ENCODE measurements around the gene CHRNA1. TPM values are rescaled to one million over a fixed set of nuclear protein-coding genes. Genes with fewer than 3 reads are reported as not detected.

CHRNA1 gene
- total RNA-seq, 1 experiment from 2014 or later, result not detected

DNA sequence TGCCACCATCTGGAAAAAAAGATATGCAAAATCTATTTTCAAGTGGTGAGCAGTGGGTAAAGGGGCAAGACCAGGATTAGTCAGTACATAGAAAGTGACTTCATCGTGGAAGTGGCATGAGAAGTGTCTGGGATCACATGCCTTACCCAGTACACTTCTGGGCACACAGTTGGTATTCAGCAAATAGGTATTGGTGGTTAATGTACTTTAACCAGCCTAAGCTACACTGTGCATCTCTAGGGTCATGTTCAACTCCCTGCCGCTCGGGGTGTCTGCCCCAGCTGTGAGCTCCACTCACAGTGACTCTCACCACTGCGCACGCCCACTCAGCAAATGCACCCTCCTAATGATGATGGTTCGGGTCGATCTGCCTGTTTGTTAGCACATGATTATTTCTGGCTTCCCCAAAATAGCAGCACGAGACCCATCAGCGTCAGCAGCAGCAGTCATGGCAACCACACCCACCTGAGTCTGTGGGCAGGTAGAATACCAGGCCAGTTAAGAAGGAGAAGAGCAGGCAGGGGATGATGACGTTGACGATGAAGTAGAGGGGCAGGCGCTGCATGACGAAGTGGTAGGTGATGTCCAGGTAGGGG is 11.1 kb downstream of the CHRNA1 start:
- no TSS peak for BruUV-seq (replicated peaks)
- no peak for DNase-seq
- no peaks in the 10 kb centered on the region for H3K27me3 Mint-ChIP-seq (ENCODE audit: unreplicated experiment)
- no peak overlapping the region for H3K27ac Mint-ChIP-seq (ENCODE audit: unreplicated experiment)
- CTCF ChIA-PET, result interaction anchor here (0.7 kb wide), 1 partner anchor 56 kb away, joined by 5 read pairs; no protein-coding TSS in a partner anchor
- H3K36me3 Mint-ChIP-seq (ENCODE audit: insufficient read depth, unreplicated experiment), result no peaks in the 10 kb centered on the region
- H3K4me1 Mint-ChIP-seq (ENCODE audit: low read depth, unreplicated experiment), result no peaks in the 10 kb centered on the region
- intact Hi-C loops (cut with micrococcal nuclease; ENCODE audit: unreplicated experiment), result no loop called here
- H3K4me3 Mint-ChIP-seq (ENCODE audit: low read depth, unreplicated experiment), result no peak overlapping the region
- H3K9me3 Mint-ChIP-seq (ENCODE audit: low read depth, unreplicated experiment), result no peaks in the 10 kb centered on the region
- TF ChIP-seq, protein P1, sequence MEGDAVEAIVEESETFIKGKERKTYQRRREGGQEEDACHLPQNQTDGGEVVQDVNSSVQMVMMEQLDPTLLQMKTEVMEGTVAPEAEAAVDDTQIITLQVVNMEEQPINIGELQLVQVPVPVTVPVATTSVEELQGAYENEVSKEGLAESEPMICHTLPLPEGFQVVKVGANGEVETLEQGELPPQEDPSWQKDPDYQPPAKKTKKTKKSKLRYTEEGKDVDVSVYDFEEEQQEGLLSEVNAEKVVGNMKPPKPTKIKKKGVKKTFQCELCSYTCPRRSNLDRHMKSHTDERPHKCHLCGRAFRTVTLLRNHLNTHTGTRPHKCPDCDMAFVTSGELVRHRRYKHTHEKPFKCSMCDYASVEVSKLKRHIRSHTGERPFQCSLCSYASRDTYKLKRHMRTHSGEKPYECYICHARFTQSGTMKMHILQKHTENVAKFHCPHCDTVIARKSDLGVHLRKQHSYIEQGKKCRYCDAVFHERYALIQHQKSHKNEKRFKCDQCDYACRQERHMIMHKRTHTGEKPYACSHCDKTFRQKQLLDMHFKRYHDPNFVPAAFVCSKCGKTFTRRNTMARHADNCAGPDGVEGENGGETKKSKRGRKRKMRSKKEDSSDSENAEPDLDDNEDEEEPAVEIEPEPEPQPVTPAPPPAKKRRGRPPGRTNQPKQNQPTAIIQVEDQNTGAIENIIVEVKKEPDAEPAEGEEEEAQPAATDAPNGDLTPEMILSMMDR (IDR thresholded peaks at IDR 0.05; ENCODE audit: unreplicated experiment), result no peak

DNA sequence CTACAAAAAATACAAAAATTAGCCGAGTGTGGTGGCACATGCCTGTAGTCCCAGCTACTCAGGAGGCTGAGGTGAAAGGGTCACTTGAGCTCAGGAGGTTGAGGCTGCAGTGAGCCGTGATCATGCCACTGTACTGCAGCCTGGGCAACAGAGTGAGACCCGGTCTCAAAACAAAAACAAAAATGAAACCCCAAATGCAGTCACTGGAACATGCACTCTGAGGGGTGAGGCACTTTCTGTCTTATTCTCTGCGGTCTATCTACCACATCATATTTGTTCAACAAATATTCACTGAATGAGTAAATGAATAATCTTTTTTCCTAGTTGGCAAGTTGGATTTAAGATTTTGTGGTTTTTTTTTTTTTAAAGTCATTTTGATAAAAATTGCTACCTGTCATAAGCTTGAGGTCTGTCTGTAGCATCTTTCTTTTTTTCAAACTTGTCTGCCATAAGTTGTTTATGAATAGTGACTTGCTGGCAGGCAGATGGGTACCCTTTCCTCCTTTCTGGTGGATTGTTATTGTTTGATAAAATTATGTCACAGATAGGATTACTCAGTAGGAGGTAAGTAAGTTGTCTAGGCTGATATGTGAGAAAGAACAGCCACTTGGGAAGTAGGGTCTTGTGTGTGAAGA is 11.8 kb downstream of the CHRNA1 start:
- DNase-seq, result no peak
- no TSS peak for BruUV-seq (replicated peaks)
- Mint-ChIP-seq H3K36me3 (ENCODE audit: insufficient read depth, unreplicated experiment) (no peaks in the 10 kb centered on the region), H3K4me1 (ENCODE audit: low read depth, unreplicated experiment) (no peaks in the 10 kb centered on the region), H3K4me3 (ENCODE audit: low read depth, unreplicated experiment) (no peak overlapping the region), H3K27me3 (ENCODE audit: unreplicated experiment) (no peaks in the 10 kb centered on the region), H3K27ac (ENCODE audit: unreplicated experiment) (no peak overlapping the region), H3K9me3 (ENCODE audit: low read depth, unreplicated experiment) (no peaks in the 10 kb centered on the region)
- intact Hi-C loops (cut with micrococcal nuclease; ENCODE audit: unreplicated experiment), result no loop called here
- CTCF ChIA-PET, result interaction anchor here (0.7 kb wide), 1 partner anchor 55 kb away, joined by 5 read pairs; no protein-coding TSS in a partner anchor
- TF ChIP-seq, protein P1 (IDR thresholded peaks at IDR 0.05; ENCODE audit: unreplicated experiment), result no peak

DNA sequence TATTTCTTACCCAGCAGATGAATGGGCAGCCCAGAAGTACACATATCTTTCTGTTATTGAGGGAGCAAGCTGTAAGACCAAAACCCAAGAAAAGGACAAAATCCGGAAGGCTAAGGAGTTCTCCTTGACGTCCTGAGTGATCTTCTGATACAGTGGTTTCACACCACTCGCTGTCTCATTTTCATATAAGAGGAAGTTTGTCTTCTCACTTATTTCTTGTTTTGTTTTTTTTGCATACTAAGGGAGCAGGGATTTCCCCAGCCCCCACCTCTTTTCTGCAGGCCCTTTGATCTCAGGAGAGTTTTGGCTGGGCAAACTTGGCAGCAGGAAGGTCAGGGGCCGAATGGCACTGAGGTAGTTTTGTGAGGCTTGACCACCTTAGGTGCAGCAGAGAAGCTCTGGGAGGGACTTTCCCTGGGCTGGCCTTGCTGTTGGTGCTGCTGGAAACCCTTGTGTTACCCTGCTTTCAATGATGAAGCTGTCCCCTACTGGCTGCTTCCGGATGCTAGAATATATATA is 13.3 kb downstream of the CHRNA1 start:
- Mint-ChIP-seq H3K4me1 (ENCODE audit: low read depth, unreplicated experiment) (no peaks in the 10 kb centered on the region), H3K27me3 (ENCODE audit: unreplicated experiment) (peaks cover 2% of the 10 kb centered on the region), H3K27ac (ENCODE audit: unreplicated experiment) (no peak overlapping the region), H3K36me3 (ENCODE audit: insufficient read depth, unreplicated experiment) (no peaks in the 10 kb centered on the region), H3K4me3 (ENCODE audit: low read depth, unreplicated experiment) (no peak overlapping the region), H3K9me3 (ENCODE audit: low read depth, unreplicated experiment) (no peaks in the 10 kb centered on the region)
- CTCF ChIA-PET, result interaction anchor here (0.6 kb wide), 1 partner anchor 295 kb away, joined by 3 read pairs; no protein-coding TSS in a partner anchor
- TF ChIP-seq, protein P1 (IDR thresholded peaks at IDR 0.05; ENCODE audit: unreplicated experiment), result no peak
- BruUV-seq (replicated peaks), result no TSS peak
- no peak for DNase-seq
- intact Hi-C loops (cut with micrococcal nuclease; ENCODE audit: unreplicated experiment), result no loop called here

DNA sequence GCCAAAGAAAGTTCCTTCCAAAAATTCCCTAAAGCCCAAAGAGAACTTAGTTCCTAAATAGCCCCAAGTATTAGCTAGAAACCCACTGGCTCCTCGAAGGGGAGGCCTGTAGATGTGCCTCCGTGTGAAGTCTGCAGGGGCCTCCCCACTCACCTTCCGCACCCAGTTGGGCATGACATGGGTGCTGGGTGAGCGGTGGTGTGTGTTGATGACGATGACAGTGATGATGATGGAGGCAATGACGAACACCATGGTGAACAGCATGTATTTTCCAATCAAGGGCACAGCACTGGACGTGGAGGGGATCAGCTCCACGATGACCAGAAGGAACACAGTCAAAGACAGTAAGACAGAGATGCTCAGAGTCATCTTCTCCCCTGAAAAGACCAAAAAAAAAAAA is 14.5 kb downstream of the CHRNA1 start:
- CTCF ChIA-PET, result interaction anchor here (0.9 to 1.8 kb wide), 4 partner anchors 51 to 581 kb away, joined by 3 to 11 read pairs (median 6); no protein-coding TSS in a partner anchor

More for the DNA sequence above, 14.5 kb downstream of the CHRNA1 start:
- BruUV-seq (replicated peaks), result no TSS peak
- TF ChIP-seq, protein P1 (IDR thresholded peaks at IDR 0.05; ENCODE audit: unreplicated experiment), result no peak
- intact Hi-C loops (cut with micrococcal nuclease; ENCODE audit: unreplicated experiment), result loop anchor here (2.0 kb wide), 1 partner anchor 49 kb away; no protein-coding TSS in a partner anchor
- Mint-ChIP-seq H3K27ac (ENCODE audit: unreplicated experiment) (no peak overlapping the region), H3K9me3 (ENCODE audit: low read depth, unreplicated experiment) (no peaks in the 10 kb centered on the region), H3K4me1 (ENCODE audit: low read depth, unreplicated experiment) (no peaks in the 10 kb centered on the region), H3K27me3 (ENCODE audit: unreplicated experiment) (peaks cover 14% of the 10 kb centered on the region), H3K4me3 (ENCODE audit: low read depth, unreplicated experiment) (no peak overlapping the region), H3K36me3 (ENCODE audit: insufficient read depth, unreplicated experiment) (no peaks in the 10 kb centered on the region)
- DNase-seq, result no peak
